IPS DF 6.9 (cell line): ENCODE results near the gene HOXA13.

Source experiments
- DNase-seq: peaks from one replicate; pipeline ENCODE4 v3.0.0-alpha.2; 2013; ENCODE audit warnings: low read depth, low spot score
- H3K27ac ChIP-seq: one replicate; pipeline ENCODE4 v1.5.1; 2013; ENCODE audit warnings: low read length, control low read depth
- H3K27me3 ChIP-seq: 2 replicates; pipeline ENCODE4 v1.6.1; 2013; ENCODE audit warnings: mild to moderate bottlenecking, low read length; ENCODE audit not compliant: control insufficient read depth, insufficient read depth
- H3K36me3 ChIP-seq: 2 replicates; pipeline ENCODE4 v1.6.1; 2013; ENCODE audit warnings: low read length; ENCODE audit not compliant: control insufficient read depth, insufficient read depth
- H3K4me1 ChIP-seq: 2 replicates; pipeline ENCODE4 v1.6.1; 2013; ENCODE audit warnings: low read length; ENCODE audit not compliant: control insufficient read depth, insufficient read depth
- H3K4me3 ChIP-seq: 2 replicates; pipeline ENCODE4 v1.5.1; 2013; ENCODE audit warnings: mild to moderate bottlenecking, low read length
- H3K9me3 ChIP-seq: 2 replicates; pipeline ENCODE4 v1.6.1; 2013; ENCODE audit warnings: low read length, inconsistent platforms; ENCODE audit not compliant: control insufficient read depth, insufficient read depth
- WGBS: extraction: QIAGEN DNeasy Blood & Tissue Kit; methylation state at CpG from one replicate; pipeline ENCODE4 v1.1.7; 2013; ENCODE audit warnings: mixed read lengths, missing lambda C conversion rate; ENCODE audit not compliant: insufficient read length, insufficient coverage; 5-methylcytosine and 5-hydroxymethylcytosine counted together

Gene HOXA13

DNA sequence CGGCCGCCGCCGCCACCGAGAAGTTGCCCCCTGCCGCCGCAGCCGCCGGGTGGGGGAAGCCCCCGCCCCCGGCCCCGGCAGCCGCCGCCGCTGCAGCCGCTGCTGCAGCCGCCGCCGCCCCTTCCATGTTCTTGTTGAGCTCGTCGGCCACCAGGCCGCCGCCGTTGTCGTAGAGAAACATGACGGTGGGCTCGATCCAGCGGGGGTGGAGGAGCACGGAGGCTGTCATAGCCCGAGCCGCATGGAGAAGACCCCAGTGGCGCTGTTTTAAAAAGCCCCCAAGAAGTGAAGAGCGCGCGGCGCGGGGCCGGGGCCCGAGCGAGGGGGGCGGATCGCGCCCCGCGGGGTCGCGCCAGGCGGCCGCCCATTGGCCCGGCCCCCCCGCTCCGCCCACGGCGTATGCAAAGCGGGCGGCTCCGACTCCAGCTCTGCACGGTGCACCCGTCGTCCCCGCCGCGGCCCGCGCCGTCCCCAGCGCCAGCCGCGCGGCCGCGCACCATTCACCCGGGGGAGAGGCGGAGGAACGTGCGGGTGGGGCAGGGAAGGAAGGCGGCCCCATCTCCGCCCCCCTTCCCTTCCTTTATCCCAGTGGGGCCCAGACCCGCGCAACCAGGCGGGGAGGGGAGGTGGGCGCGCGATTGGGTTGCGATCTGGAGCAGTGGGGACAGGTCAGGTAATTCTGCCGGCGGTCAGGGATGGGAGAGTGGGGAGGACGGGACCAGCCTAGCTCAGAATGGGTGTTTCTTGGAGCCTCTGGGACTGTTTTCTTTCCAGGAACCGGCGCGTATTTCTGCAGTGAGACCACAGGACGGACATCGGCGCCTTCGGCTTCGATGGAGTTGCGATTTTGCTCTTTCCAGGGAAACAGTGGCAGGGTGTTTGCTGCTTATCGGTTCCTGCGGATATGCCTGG, at the start of gene HOXA13:
HOXA13 (minus strand) TSS at position 243 of the 912 bp plus-strand sequence; CDS start at position 229, 14 bp downstream.
- no peaks in the 10 kb centered on the region for H3K9me3 ChIP-seq
- H3K4me1 ChIP-seq = no peaks in the 10 kb centered on the region
- DNase-seq = no peak
- H3K27me3 ChIP-seq = peaks cover 83% of the 10 kb centered on the region
- no peak within 1 kb of the TSS for H3K27ac ChIP-seq
- H3K36me3 ChIP-seq = no peaks in the 10 kb centered on the region
- peak within 1 kb of the TSS; percentile 5 for H3K4me3 ChIP-seq
- WGBS = no CpG with 5 or more reads among the region's 99 CpGs

DNA sequence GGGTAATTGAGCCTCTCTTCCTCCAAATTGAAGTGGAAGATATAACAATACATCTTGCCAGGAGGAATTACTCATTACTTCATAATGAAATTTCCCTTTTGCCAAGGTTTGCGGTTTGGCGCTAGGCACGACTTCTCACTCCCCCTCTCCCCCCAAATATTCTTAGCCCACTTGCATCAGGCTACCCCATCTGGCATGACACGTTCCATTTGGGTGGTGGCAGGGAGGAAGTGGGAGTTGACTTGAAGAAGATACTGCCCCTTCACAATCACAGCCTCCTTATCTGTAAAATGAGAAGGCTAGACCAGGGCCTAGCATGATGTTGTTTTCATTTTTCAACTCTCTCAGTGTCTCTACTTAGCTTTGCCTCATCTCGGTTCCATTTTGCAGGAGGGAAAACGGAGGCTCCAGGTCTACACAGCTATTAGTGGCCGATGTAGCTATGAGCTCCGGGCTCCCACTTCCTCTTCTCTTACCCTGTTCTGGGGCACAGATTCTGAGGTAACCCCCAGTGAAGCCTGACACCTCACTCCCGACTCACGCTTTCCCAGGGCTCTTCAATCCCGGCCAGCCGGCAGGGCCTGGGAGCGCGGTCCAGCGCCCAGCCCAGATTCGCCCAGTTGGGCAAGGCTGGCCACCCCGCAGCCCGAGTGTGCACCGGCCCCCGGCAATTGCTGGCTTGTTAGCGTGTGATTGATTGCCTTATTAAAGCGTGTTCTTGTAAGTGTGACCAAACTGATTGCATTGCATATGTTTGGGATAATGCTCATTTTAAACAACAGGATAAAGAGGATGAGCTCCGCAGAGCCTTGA, 49.2 kb upstream of the HOXA13 start:
- no peak overlapping the region for H3K4me3 ChIP-seq
- DNase-seq = no peak

DNA sequence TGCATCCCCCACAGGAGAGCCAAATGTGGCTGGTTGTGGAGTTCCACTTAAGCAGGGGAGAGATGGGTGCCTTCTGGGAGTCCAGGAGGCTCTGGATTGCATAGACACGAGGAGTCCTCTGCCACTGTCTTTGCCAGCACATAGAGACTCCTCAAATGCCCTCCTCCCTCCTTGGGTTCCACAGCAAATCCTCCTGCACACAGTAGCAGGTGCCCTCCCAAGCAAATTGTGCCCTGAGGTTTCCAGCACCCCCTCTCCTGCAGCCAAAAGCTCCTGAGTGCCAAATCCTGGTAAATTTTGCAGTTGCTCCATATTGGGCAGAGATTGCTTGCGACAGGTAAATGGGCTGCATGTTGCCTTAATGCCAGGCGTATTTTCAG, 48.5 kb upstream of the HOXA13 start:
- Histone ChIP-seq H3K36me3 (no peaks in the 10 kb centered on the region), H3K4me3 (no peak overlapping the region), H3K9me3 (no peaks in the 10 kb centered on the region), H3K27me3 (peaks cover 100% of the 10 kb centered on the region), H3K4me1 (peaks cover 6% of the 10 kb centered on the region), H3K27ac (no peak overlapping the region)
- no peak for DNase-seq
- WGBS = no CpG with 5 or more reads among the region's 3 CpGs

More for the DNA sequence above, 49.2 kb upstream of the HOXA13 start:
- no peaks in the 10 kb centered on the region for H3K9me3 ChIP-seq
- no peak overlapping the region for H3K27ac ChIP-seq
- peaks cover 99% of the 10 kb centered on the region for H3K27me3 ChIP-seq
- no CpG with 5 or more reads among the region's 23 CpGs for WGBS
- H3K36me3 ChIP-seq = no peaks in the 10 kb centered on the region
- peaks cover 5% of the 10 kb centered on the region for H3K4me1 ChIP-seq

DNA sequence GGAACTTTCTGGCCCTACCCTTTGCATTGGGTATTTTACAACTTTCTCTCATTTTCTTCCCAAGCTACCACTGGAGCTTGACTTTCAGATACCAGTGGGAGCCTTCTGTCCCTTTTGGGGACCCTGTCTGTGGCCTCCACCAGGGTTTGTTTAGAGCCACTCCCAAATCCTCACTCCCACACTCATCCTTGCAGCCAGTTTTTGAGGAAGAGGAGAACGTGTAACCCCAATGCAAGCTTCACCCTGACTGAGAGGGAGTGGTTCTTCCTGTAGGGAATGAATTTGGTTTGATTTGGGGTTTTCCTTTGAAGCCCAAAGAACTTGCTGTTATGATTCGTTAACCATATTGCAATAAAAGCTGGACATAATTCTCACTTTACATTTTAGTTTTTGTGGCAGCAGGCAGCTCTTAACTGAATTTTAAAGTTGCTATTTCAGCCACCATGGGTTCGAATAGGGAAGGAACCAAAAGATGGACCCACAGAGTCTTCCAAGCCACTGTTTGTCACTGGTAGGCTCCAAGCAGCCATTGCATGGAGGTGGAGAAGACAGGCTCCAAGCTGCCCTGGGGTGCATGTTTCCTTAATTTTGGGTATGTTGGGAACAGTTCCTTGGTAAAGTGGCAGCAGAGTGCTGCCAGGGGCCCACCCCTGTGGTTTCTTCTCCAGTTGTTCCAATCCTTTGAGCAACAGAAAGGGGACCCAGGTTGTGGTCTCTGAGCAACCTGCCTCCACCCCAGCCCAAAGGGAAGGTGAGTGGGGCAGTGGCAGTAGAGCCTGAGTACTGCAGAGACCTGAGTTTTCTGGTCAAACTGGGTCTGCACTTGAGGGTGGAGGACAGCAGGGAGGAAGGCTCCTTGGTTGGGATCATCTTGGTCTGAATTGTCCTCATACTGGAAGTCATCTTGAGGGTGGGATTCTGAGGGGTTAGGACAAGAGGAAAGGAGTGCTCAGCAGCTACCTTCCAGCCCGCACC, 47.8 kb upstream of the HOXA13 start:
- H3K4me1 ChIP-seq = peaks cover 7% of the 10 kb centered on the region
- no peak for DNase-seq
- no CpG with 5 or more reads among the region's 4 CpGs for WGBS

DNA sequence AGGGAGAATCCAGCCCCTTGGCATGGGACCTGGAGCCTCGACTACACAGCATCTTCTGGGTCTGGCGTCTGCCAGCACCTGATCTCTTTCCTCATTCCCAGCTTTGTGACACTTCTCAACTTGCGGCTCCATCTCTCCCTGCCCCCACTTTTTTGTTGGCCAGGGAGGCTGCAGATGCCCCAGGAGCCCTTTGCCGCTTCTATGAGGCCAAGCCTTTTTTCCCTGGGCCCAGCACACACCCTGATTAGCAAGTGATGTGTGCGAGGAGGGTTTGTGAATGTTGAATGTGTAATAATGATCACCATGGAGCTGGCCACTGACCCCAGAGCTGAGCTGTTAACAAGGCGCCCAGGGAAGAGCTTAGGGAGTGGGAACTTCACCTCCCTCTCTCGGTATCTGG, 47.1 kb upstream of the HOXA13 start:
- Histone ChIP-seq H3K9me3 (no peaks in the 10 kb centered on the region), H3K4me3 (no peak overlapping the region), H3K27me3 (peaks cover 100% of the 10 kb centered on the region), H3K36me3 (no peaks in the 10 kb centered on the region), H3K4me1 (peaks cover 11% of the 10 kb centered on the region), H3K27ac (no peak overlapping the region)
- no peak for DNase-seq
- WGBS = no CpG with 5 or more reads among the region's 7 CpGs

More for the DNA sequence above, 47.8 kb upstream of the HOXA13 start:
- peaks cover 100% of the 10 kb centered on the region for H3K27me3 ChIP-seq
- no peaks in the 10 kb centered on the region for H3K36me3 ChIP-seq
- H3K4me3 ChIP-seq = no peak overlapping the region
- no peak overlapping the region for H3K27ac ChIP-seq
- H3K9me3 ChIP-seq = no peaks in the 10 kb centered on the region

DNA sequence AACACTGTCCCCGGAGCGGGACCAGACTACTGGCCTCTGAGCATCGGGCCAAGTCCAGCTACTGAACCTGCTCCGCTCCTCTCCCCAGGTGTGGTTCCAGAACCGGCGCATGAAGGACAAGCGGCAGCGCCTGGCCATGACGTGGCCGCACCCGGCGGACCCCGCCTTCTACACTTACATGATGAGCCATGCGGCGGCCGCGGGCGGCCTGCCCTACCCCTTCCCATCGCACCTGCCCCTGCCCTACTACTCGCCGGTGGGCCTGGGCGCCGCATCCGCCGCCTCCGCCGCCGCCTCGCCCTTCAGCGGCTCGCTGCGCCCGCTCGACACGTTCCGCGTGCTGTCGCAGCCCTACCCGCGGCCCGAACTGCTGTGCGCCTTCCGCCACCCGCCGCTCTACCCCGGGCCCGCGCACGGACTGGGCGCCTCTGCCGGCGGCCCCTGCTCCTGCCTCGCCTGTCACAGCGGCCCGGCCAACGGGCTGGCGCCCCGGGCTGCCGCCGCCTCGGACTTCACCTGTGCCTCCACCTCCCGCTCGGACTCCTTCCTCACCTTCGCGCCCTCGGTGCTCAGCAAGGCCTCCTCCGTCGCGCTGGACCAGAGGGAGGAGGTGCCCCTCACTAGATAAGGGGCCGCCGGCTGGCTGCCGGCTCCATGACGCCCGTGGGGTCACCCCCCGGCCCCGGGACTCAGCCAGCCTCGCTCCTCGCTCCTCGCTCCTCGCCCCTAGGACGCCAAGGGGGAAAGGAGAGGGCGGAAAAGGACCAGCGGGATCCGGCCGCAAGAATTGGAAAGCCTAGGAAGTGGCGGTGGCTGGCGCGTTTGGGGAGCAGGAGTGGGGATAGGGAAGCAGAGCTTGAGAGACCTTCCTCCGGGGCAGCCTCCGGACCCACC, 46.2 kb upstream of the HOXA13 start:
- Histone ChIP-seq H3K9me3 (no peaks in the 10 kb centered on the region), H3K4me1 (peaks cover 11% of the 10 kb centered on the region), H3K4me3 (no peak overlapping the region; the same call in 1 of the 2 replicates), H3K36me3 (no peaks in the 10 kb centered on the region), H3K27ac (no peak overlapping the region), H3K27me3 (peaks cover 100% of the 10 kb centered on the region)
- DNase-seq = no peak
- WGBS = no CpG with 5 or more reads among the region's 90 CpGs

DNA sequence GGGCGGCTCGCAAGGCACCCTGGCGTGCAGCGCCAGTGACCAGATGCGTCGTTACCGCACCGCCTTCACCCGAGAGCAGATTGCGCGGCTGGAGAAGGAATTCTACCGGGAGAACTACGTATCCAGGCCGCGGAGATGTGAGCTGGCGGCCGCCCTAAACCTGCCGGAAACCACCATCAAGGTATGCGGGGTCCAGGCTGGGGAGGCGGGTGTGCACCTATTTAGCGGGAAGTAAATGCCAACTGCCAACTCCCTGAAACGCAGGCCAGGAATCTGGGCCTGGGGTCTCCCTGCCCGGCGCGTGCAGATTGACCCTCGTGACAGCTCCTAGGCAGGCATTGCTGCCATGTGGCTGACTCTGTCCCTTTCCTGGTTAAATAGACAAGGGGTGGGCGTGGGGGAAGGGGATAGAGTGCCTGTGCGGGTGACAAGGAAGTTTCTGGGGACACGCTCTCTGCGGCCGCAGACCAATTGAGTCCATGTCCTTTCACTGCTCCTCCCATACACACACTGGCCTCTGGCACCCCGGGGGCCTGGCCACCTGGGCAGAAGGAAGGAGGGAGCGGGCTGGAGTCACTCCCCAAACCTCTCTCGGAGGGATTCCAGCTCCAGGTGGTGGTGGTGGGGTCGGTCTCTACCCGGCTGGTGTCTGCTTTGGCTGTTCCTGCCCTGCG, 45.4 kb upstream of the HOXA13 start:
- Histone ChIP-seq H3K9me3 (no peaks in the 10 kb centered on the region), H3K27ac (no peak overlapping the region), H3K4me1 (peaks cover 11% of the 10 kb centered on the region), H3K4me3 (no peak overlapping the region; the same call in 1 of the 2 replicates), H3K27me3 (peaks cover 100% of the 10 kb centered on the region), H3K36me3 (no peaks in the 10 kb centered on the region)
- no peak for DNase-seq
- WGBS = no CpG with 5 or more reads among the region's 37 CpGs

DNA sequence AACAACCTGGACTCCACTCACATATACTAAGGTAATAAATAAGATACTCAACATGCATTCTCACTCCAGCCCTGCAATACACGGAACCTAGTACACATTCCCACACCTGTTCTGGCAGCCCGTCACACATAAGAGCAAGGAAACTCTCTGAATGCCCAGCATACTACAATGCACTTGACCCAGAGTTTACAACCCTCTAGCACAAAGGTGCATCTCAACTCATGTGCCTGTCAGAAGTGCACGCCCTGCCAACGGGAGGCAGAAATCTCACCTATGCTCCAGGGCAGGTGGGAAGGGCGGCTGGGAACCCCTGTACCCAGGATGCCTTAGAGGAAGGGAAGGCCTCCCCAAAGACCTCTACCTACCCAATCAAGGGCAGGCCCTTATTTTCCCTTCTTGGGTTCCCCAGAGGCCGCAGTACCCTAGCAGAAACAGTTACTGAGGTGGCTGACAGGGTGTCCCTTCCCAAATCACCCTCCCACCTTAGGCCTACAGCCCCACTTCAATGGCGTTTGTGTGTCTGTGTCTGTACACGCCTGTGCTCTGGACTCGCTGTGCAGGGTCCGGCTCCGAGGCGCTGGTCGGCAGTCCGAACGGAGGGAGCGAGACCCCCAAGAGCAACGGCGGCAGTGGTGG, 44.7 kb upstream of the HOXA13 start:
- Histone ChIP-seq H3K27ac (no peak overlapping the region), H3K27me3 (peaks cover 100% of the 10 kb centered on the region), H3K9me3 (no peaks in the 10 kb centered on the region), H3K36me3 (no peaks in the 10 kb centered on the region), H3K4me3 (no peak overlapping the region), H3K4me1 (peaks cover 11% of the 10 kb centered on the region)
- no peak for DNase-seq
- WGBS = no CpG with 5 or more reads among the region's 18 CpGs
